Naive thymus-derived CD8-positive, alpha-beta T cell (primary cell): ENCODE results near the gene HEPHL1. TPM values are rescaled to one million over a fixed set of nuclear protein-coding genes. Genes with fewer than 3 reads are reported as not detected.
A peak's percentile ranks its signal among the peaks of the same experiment; 100 is the strongest.
"Not testable (repeated sequence)": the region's sequence is repeated elsewhere in the genome, so short reads cannot be mapped to it uniquely, and the experiment has no call there.

Experiments
- ATAC-seq, 2 donors: fragments of 150-1000 bp; cut with Tn5 transposase in 1 of 2; sonication (Bioruptor Pico), chemical (Tn5 transposase) in 1 of 2; 1 replicate in 1 of 2; 2 replicates in 1 of 2; pipeline ENCODE4 v1.10.0; 2021; ENCODE audit warnings: mild to moderate bottlenecking in 2 of 2, moderate library complexity in 2 of 2
- POLR2A ChIA-PET: fragments of 350-600 bp; sonication (Branson Sonifier 250); formaldehyde crosslinking; loops from one replicate; lab custom pipeline; 2021; ENCODE audit warnings: antibody characterized with exemption; lab: Charles Lee
- DNase-seq, 10 donors: peaks; one replicate each; pipeline versions ENCODE4 v3.0.0 to v3.0.0-alpha.2; 2020 to 2022
- H3K27ac Mint-ChIP-seq, 10 donors: one replicate each; pipeline ENCODE4 v1.8.0; 2020 to 2022; ENCODE audit warnings: mild to moderate bottlenecking in 10 of 10, mixed read lengths in 10 of 10, moderate library complexity in 4 of 10, inconsistent platforms in 1 of 10
- H3K27me3 Mint-ChIP-seq, 5 donors: one replicate each; pipeline ENCODE4 v1.8.0; 2021 to 2022; ENCODE audit warnings: mixed read lengths in 5 of 5
- H3K36me3 Mint-ChIP-seq, 3 donors: one replicate each; pipeline ENCODE4 v1.8.0; 2020 to 2022; ENCODE audit warnings: mixed read lengths in 3 of 3, mild to moderate bottlenecking in 2 of 3, inconsistent platforms in 1 of 3
- H3K4me1 Mint-ChIP-seq, 4 donors: one replicate each; pipeline ENCODE4 v1.8.0; 2021 to 2022; ENCODE audit warnings: mixed read lengths in 4 of 4
- H3K4me3 Mint-ChIP-seq, 10 donors: one replicate each; pipeline ENCODE4 v1.8.0; 2020 to 2022; ENCODE audit warnings: mild to moderate bottlenecking in 10 of 10, mixed read lengths in 10 of 10, moderate library complexity in 6 of 10, inconsistent platforms in 1 of 10
- H3K9me3 Mint-ChIP-seq, 9 donors: one replicate each; pipeline ENCODE4 v1.8.0; 2020 to 2022; ENCODE audit warnings: mixed read lengths in 9 of 9, mild to moderate bottlenecking in 3 of 9, inconsistent platforms in 1 of 9, moderate library complexity in 1 of 9
- polyA plus RNA-seq, 3 donors: library from polyadenylated mRNA; unstranded; fragments of 300-500 nt; fragmentation: Illumina TruSeq; gene quantifications; one replicate each; pipeline ENCODE4 v1.2.3, GENCODE V29; 2021
- total RNA-seq, 8 experiments: library from RNA in 2 of 8; stranded (reverse) in 2 of 8; gene quantifications; one replicate each; pipeline ENCODE4 v1.2.3 and lab custom pipeline; 2021 to 2026

The HEPHL1 gene
- total and polyA plus RNA-seq, 5 experiments from 2014 or later: not detected

DNA sequence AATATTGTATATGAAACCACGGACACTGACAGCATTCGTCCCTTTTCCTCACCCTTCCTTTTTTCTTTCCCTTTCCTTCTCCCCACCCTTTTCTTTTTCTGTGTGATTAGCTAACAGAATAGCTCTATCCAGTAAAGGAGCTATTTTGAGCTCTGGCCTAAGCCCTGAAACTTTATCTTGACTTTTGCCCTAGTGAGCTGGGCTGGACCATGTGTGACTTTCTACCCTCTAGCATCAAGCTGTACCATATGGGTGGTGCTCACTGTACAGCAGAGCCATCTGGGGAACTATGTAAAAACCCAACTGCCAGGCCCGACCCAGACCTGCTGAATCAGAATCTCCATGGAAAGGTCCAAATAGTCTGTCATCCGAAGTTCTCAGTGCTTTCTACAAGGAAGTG, 85.6 kb downstream of the HEPHL1 start:
- ATAC-seq: no peak
- no peaks in the 10 kb centered on the region for H3K4me1 Mint-ChIP-seq
- no peak for DNase-seq
- peaks cover 0 to 2% (median 0%) of the 10 kb centered on the region in 9 donors for H3K9me3 Mint-ChIP-seq
- H3K36me3 Mint-ChIP-seq: no peaks in the 10 kb centered on the region
- H3K27me3 Mint-ChIP-seq: peaks cover 7 to 23% (median 8%) of the 10 kb centered on the region in 5 donors
- POLR2A ChIA-PET: no interaction called here
- no peak overlapping the region for H3K27ac Mint-ChIP-seq
- H3K4me3 Mint-ChIP-seq: no peak overlapping the region

DNA sequence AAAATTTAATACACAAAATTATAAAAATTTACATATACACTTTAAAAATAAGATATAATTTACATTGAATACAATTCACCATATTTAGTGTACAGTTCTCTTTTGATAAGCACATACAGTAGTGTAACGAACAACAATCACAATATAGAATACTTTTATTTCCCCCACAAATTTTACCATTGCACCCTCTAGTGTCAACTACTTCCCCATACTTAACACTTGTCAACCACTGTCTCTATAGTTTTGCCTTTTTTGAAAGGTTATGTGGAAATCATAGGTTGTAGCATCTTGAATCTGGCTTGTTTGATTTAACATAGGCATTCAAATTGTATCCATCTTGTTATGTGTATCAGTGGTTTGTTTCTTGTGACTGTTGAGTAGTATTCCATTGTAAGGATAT, 86.2 kb downstream of the HEPHL1 start:
- Mint-ChIP-seq H3K4me1 (no peaks in the 10 kb centered on the region), H3K9me3 (peaks cover 0 to 2% (median 0%) of the 10 kb centered on the region in 9 donors), H3K27me3 (peaks cover 7 to 18% (median 8%) of the 10 kb centered on the region in 5 donors), H3K27ac (no peak overlapping the region), H3K4me3 (no peak overlapping the region), H3K36me3 (no peaks in the 10 kb centered on the region)
- ATAC-seq (no peak), DNase-seq (no peak)
- POLR2A ChIA-PET: no interaction called here

DNA sequence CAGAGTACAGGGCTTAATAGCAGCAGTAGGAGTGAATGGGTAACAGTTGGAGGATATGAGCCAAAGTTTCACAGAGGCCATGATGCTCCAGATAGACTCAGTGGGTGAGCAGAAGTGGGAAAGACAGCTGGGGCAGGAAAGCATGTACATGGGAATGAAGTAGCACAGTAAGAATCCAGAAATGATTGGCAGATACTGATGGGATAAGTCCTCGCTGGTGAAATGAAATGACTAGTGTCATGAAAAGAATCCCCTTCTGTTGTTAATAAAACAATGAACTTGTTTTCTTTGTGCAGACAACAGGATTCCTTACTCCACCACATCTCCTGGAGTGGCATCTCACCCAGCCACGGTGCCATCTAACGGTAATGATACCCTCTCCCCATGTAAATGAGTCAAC, 90.1 kb downstream of the HEPHL1 start:
- DNase-seq (no peak), ATAC-seq (no peak)
- Mint-ChIP-seq H3K9me3 (peaks cover 0 to 2% (median 0%) of the 10 kb centered on the region in 9 donors), H3K27me3 (peaks cover 12 to 31% (median 24%) of the 10 kb centered on the region in 5 donors), H3K4me3 (no peak overlapping the region), H3K36me3 (no peaks in the 10 kb centered on the region), H3K27ac (no peak overlapping the region), H3K4me1 (no peaks in the 10 kb centered on the region)
- POLR2A ChIA-PET: no interaction called here

DNA sequence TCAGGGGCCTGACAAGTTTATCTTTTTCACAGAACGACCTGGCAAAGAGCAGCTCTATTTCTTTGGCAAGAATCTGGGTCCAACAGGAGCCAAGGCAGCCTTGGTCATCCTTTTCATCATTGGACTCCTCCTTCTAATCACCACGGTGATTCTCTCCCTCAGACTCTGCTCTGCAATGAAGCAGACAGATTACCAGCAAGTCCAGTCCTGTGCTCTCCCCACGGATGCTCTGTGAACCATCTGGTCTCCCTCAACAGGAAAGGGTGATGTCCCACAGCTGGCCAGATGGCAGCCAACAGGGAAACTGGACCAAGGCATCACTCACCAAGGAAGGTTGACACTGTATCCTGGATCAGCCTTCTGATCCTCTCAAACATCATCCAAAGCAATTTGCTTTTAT, 90.5 kb downstream of the HEPHL1 start:
- ATAC-seq: no peak
- Mint-ChIP-seq H3K4me1 (no peaks in the 10 kb centered on the region), H3K27ac (no peak overlapping the region), H3K27me3 (peaks cover 12 to 31% (median 24%) of the 10 kb centered on the region in 5 donors), H3K36me3 (no peaks in the 10 kb centered on the region), H3K4me3 (no peak overlapping the region), H3K9me3 (peaks cover 0 to 2% (median 0%) of the 10 kb centered on the region in 9 donors)
- DNase-seq: no peak
- POLR2A ChIA-PET: no interaction called here

DNA sequence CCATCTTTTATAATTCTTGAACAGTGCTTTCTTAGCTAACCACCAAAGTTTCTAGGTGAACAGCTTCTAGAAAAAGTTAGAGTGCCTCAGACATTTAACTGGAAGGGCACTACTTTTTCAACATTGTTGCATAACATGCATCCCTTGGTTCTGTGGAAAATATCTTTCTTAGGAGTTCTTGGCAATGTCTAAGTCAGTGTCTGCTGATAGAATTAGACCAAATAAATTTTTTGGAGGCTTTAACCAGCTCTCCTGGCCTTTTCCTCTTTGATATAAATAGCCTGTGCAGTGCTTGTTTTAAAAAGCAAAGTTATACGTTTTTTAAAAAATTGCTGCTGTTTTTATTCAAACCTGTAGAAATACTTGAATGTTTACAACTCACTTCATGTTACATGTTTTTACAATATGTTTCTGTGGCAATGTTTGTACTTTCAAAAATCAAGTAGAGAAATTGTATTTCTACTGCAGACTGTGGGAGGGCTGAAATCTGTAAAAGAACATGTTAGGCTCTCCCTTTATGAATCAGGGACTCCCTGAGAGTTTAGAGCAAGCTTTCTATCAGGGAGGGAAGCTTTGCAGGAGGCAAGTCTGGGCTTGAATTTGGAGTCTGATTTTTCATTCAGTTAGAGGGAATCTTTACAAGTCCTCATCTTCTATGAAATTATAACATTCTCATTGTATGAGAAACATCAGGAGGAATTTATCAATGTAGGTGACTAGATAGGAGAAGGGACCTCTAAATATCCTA, 91.2 kb downstream of the HEPHL1 start:
- H3K36me3 Mint-ChIP-seq: no peaks in the 10 kb centered on the region
- no peaks in the 10 kb centered on the region for H3K4me1 Mint-ChIP-seq
- ATAC-seq (no peak), DNase-seq (no peak)
- H3K9me3 Mint-ChIP-seq: peaks cover 0 to 2% (median 0%) of the 10 kb centered on the region in 9 donors
- peaks cover 12 to 31% (median 24%) of the 10 kb centered on the region in 5 donors for H3K27me3 Mint-ChIP-seq
- H3K4me3 Mint-ChIP-seq: no peak overlapping the region
- POLR2A ChIA-PET: no interaction called here
- H3K27ac Mint-ChIP-seq: no peak overlapping the region

DNA sequence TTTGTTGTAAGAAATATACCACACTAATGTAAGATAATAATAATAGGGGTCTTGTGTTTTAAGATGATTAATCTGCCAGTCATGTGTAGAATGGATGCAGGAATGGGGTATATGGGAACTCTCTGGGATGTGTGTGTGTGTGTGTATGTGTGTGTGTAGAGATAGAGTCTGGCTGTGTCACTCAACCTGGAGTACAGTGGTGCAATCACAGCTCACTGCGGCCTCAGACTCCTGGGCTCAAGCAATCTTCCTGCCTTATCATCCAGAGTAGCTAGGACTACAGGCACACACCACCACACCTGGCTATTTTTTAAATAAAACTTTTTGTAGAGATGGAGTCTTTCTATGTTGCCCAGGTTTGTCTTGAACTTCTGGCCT, 96.0 kb downstream of the HEPHL1 start:
- no peak overlapping the region for H3K4me3 Mint-ChIP-seq
- H3K4me1 Mint-ChIP-seq: no peaks in the 10 kb centered on the region
- H3K27me3 Mint-ChIP-seq: peaks cover 8 to 32% (median 19%) of the 10 kb centered on the region in 5 donors
- DNase-seq (no peak), ATAC-seq (no peak)
- POLR2A ChIA-PET: no interaction called here
- no peak overlapping the region for H3K27ac Mint-ChIP-seq
- no peaks in the 10 kb centered on the region for H3K36me3 Mint-ChIP-seq
- H3K9me3 Mint-ChIP-seq: peaks cover 0 to 3% (median 0%) of the 10 kb centered on the region in 9 donors

DNA sequence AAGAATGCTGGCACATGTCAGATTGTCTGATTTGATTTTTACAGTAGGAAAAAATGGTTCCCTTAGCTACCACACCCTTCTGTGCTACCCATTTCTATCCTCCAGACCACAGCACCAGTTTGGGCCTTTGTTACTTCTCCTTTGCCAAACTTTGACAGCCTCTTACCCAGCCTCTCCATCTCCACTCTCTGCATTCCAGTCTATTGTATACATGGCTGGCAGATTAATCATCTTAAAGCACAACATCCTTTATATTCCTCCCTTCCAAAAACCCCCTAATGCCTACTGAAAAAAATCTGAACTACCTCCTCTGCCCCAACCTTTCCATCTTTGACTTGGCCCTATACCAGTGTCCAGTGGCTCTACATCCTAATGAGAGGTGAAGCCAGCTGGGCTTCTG, 96.7 kb downstream of the HEPHL1 start:
- POLR2A ChIA-PET: no interaction called here
- no peak overlapping the region for H3K27ac Mint-ChIP-seq
- H3K4me3 Mint-ChIP-seq: no peak overlapping the region
- DNase-seq (no peak), ATAC-seq (no peak)
- no peaks in the 10 kb centered on the region for H3K36me3 Mint-ChIP-seq
- peaks cover 8 to 32% (median 17%) of the 10 kb centered on the region in 5 donors for H3K27me3 Mint-ChIP-seq
- peaks cover 0 to 3% (median 0%) of the 10 kb centered on the region in 9 donors for H3K9me3 Mint-ChIP-seq
- H3K4me1 Mint-ChIP-seq: no peaks in the 10 kb centered on the region

DNA sequence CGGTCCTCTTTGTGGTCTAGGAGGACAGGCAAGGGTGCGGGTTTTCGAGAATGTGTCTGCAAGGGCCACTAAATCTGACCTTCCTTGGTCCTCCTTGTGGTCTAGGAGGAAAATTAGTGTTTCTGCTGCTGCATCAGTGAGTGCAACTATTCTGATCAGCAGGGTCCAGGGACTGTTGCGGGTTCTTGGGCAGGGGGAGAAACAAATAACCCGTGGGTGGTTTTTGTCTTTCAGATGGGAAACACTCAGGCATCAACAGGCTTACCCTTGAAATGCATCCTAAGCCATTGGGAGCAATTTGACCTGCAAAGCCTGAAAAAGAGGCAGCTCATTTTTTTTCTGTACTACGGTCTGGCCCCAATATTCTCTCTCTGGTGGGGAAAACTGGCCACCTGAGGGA, 98.5 kb downstream of the HEPHL1 start:
- H3K4me1 Mint-ChIP-seq, POLR2A ChIA-PET, H3K27ac Mint-ChIP-seq, H3K36me3 Mint-ChIP-seq, ATAC-seq, H3K4me3 Mint-ChIP-seq, H3K9me3 Mint-ChIP-seq, DNase-seq: not testable (repeated sequence)
- peaks cover 8 to 24% (median 11%) of the 10 kb centered on the region in 5 donors for H3K27me3 Mint-ChIP-seq

DNA sequence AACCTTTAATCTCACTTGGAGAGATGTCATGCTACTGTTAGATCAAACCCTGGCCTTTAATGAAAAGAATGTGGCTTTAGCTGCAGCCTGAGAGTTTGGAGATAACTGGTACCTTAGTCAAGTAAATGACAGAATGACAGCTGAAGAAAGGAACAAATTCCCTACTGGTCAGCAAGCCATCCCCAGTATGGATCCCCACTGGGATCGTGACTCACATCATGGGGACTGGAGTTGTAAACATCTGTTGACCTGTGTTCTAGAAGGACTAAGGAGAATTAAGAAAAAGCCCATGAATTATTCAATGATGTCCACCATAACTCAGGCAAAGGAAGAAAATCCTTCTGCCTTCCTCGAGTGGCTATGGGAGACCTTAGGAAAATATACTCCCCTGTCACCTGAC, 99.4 kb downstream of the HEPHL1 start:
- H3K9me3 Mint-ChIP-seq, H3K27ac Mint-ChIP-seq, DNase-seq, H3K4me3 Mint-ChIP-seq, POLR2A ChIA-PET, ATAC-seq, H3K36me3 Mint-ChIP-seq, H3K4me1 Mint-ChIP-seq: not testable (repeated sequence)
- peaks cover 3 to 17% (median 4%) of the 10 kb centered on the region in 5 donors for H3K27me3 Mint-ChIP-seq

DNA sequence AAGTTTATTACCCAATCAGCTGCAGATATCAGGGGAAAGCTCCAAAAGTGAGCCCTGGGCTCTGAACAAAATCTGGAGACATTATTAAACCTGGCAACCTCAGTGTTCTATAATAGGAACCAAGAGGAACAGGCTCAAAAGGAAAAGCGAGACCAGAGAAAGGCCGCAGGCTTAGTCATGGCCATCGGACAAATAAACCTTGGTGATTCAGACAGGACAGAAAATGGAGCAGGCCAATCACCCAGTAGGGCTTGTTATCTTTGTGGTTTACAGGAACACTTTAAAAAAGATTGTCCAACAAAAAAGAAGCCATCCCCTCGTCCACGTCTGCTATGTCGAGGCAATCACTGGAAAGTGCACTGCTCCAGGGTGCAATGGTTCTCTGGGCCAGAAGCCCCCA, 99.8 kb downstream of the HEPHL1 start:
- Mint-ChIP-seq H3K4me3 (no peak overlapping the region), H3K4me1 (no peaks in the 10 kb centered on the region), H3K9me3 (peaks cover 0 to 3% (median 0%) of the 10 kb centered on the region in 9 donors), H3K36me3 (no peaks in the 10 kb centered on the region), H3K27me3 (peaks cover 0 to 15% (median 4%) of the 10 kb centered on the region in 5 donors), H3K27ac (no peak overlapping the region)
- no peak for ATAC-seq
- no peak for DNase-seq
- POLR2A ChIA-PET: no interaction called here

DNA sequence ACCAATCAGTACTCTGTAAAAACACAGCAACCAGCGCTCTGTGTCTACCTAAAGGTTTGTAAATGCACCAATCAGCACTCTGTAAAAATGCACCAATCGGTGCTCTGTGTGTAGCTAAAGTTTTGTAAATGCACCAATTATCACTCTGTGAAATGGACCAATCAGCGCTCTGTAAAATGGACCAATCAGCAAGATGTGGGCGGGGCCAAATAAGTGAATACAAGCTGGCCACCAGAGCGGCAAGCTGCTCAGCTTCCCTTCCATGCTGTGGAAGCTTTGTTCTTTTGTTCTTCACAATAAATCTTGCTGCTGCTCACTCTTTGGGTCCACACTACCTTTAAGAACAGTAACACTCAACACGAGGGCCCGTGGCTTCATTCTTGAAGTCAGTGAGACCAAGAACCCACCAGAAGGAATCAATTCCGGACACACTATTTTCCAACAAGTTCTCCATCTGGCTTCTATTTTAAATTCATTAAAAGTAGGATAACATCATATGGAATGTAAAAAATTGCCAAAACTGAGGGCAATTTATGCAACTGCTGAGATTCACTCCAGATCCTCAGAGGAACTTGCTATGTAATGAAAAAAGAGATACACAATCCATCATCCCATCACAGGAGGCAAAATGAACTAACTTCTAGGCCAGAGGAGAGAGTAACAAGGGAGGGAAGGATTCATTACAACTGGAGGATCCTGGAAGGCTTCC, 104.4 kb downstream of the HEPHL1 start:
- POLR2A ChIA-PET: no interaction called here
- H3K27me3 Mint-ChIP-seq: no peaks in the 10 kb centered on the region
- H3K4me3 Mint-ChIP-seq: peak overlapping the region in 1 of 10 donors; percentile 32
- H3K36me3 Mint-ChIP-seq: no peaks in the 10 kb centered on the region
- peaks cover 12 to 19% (median 17%) of the 10 kb centered on the region in 4 donors for H3K4me1 Mint-ChIP-seq
- peak overlapping the region in 1 of 10 donors; percentile 60 for H3K27ac Mint-ChIP-seq
- ATAC-seq (no peak), DNase-seq (no peak)
- H3K9me3 Mint-ChIP-seq: no peaks in the 10 kb centered on the region

DNA sequence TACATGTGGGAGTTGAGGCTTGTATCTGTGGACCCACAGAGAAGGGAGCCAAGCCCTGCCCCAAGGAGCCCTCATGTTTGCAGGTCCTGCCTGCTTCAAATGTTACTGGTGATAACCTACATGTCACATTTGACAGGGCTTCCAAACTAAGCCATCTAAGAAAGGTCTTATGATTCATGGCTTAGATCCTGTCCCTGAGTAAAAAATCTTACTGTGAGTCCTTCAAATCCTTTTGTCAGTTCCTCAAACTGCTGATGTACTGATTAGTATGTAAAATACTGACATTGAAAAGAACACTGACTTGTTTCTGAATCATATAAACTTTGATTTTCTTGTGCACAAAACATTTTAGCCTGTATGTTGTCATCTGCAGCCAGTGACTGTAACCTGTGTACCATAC, 106.5 kb downstream of the HEPHL1 start:
- H3K27me3 Mint-ChIP-seq: no peaks in the 10 kb centered on the region
- ATAC-seq: no peak
- H3K4me1 Mint-ChIP-seq: peaks cover 12 to 19% (median 17%) of the 10 kb centered on the region in 4 donors
- H3K36me3 Mint-ChIP-seq: no peaks in the 10 kb centered on the region
- peak overlapping the region in 9 of 10 donors; percentile 88 to 98 (median 95) for H3K27ac Mint-ChIP-seq
- DNase-seq: no peak
- H3K4me3 Mint-ChIP-seq: peak overlapping the region in 5 of 10 donors; percentile 78 to 93 (median 90)
- H3K9me3 Mint-ChIP-seq: no peaks in the 10 kb centered on the region
- POLR2A ChIA-PET: interaction anchor here (1.5 to 1.8 kb wide), 2 partner anchors 14 to 18 kb away, joined by 3 to 6 read pairs; no protein-coding TSS in a partner anchor

DNA sequence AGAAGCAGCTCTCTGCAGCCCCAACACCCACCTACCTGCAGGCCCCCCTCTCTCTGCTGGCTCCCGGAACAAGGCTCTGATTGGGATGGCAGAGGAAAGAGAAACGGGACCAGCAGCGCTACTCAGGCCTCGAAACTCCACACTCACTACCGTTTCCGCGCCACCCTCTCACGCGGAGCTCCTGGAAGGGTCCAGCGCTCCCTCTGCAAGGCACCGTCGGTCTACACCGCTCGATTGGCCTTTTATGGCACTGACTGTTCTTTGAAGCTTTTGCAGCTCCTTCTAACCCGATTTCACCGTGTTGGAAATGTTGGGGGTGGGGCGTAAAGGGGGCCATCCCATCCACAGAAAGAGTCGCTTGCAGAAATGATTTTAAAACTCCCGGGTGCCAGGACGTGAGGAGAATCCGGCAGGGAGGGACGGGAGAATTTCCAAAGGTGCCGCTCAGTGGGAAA, 107.2 kb downstream of the HEPHL1 start:
- Mint-ChIP-seq H3K4me1 (peaks cover 15 to 23% (median 22%) of the 10 kb centered on the region in 4 donors), H3K4me3 (peak overlapping the region in 4 of 10 donors; percentile 90 to 93 (median 92)), H3K27me3 (no peaks in the 10 kb centered on the region), H3K27ac (peak overlapping the region in 9 of 10 donors; percentile 88 to 98 (median 95)), H3K9me3 (no peaks in the 10 kb centered on the region), H3K36me3 (no peaks in the 10 kb centered on the region)
- peak; percentile 50 to 56 for ATAC-seq
- POLR2A ChIA-PET: interaction anchor here (0.7 to 2.1 kb wide), 6 partner anchors 13 to 939 kb away, joined by 3 to 7 read pairs (median 4); partner anchors contain the start of genes C11orf54, C11orf97, CEP295 and SRSF8
- peak in 1 of 10 donors; percentile 10 for DNase-seq
